ENCODE data around the gene LSM12.

- TF ChIP-seq CTCF (IDR thresholded peaks at IDR 0.05; ENCODE audit: low read depth, low read length, poor library complexity, severe bottlenecking) = no peak
- TF ChIP-seq EZH2phosphoT487 (IDR thresholded peaks at IDR 0.05; ENCODE audit: borderline replicate concordance, low read length) = no peak
Measured at GRCh38 chr17:44108440-44109311, 42.2 kb upstream of the LSM12 start.
